Measurements from ENCODE around the gene ANKRD63. TPM values are rescaled to one million over a fixed set of nuclear protein-coding genes. Genes with fewer than 3 reads are reported as not detected.
A peak's percentile ranks its signal among the peaks of the same experiment; 100 is the strongest.

ANKRD63 gene
- total RNA-seq, 1 experiment from 2014 or later, result 0.46 TPM

GRCh38 chr15:40290918-40291574, 8.2 kb upstream of the ANKRD63 start:
- peaks cover 3% of the 10 kb centered on the region for H3K4me1 ChIP-seq (ENCODE audit: insufficient read depth, low read length)
- no peaks in the 10 kb centered on the region for H3K36me3 Mint-ChIP-seq (ENCODE audit: insufficient read depth in 1 of 3, low read depth in 3 of 3)
- no peak overlapping the region for H3K56ac ChIP-seq (ENCODE audit: insufficient read length, low read depth, low read length)
- no peak overlapping the region for H2BK12ac ChIP-seq (ENCODE audit: insufficient read length, low read depth, low read length)
- H3K4me1 Mint-ChIP-seq, result peaks cover 9 to 26% of the 10 kb centered on the region in 2 experiments
- no peak overlapping the region for H2BK120ac ChIP-seq (ENCODE audit: low read depth, low read length, poor library complexity, severe bottlenecking)
- peak overlapping the region; percentile 89 for H3K14ac ChIP-seq (ENCODE audit: insufficient read depth, low read length)
- H2BK5ac ChIP-seq (ENCODE audit: insufficient read length, low read length), result no peak overlapping the region
- peaks cover 8% of the 10 kb centered on the region for H3K23me2 ChIP-seq (ENCODE audit: insufficient read length, low read depth, low read length, poor library complexity, severe bottlenecking)
- no peaks in the 10 kb centered on the region for H4K20me1 ChIP-seq (ENCODE audit: control insufficient read depth, insufficient read depth, insufficient read length)
- H3K79me2 ChIP-seq (ENCODE audit: insufficient read depth, low read length), result no peaks in the 10 kb centered on the region
- no peak overlapping the region for H4K91ac ChIP-seq (ENCODE audit: insufficient read length, low read depth, low read length)
- peaks cover 81% of the 10 kb centered on the region for H3K27me3 Mint-ChIP-seq (ENCODE audit: low read depth)
- no peak overlapping the region for H3K27ac Mint-ChIP-seq
- TF ChIP-seq CTCF (conservative IDR thresholded peaks at IDR 0.05), result no peak
- no peaks in the 10 kb centered on the region for H3K9me3 Mint-ChIP-seq
- H3K4ac ChIP-seq (ENCODE audit: low read depth, low read length), result no peak overlapping the region
- no peak overlapping the region for H2BK15ac ChIP-seq (ENCODE audit: low read depth, low read length)
- H3T11ph ChIP-seq (ENCODE audit: low read length), result no peak overlapping the region
- peak overlapping the region; percentile 43 for H3K4me2 ChIP-seq (ENCODE audit: insufficient read depth, insufficient read length, low read length)
- H2AFZ ChIP-seq (ENCODE audit: low read length), result no peak overlapping the region
- peak; percentile 71 for DNase-seq
- peak overlapping the region; percentile 47 to 62; a peak in 3 of 5 replicates for H3K4me3 Mint-ChIP-seq
- H3K79me1 ChIP-seq (ENCODE audit: insufficient read depth, low read depth, low read length, poor library complexity, severe bottlenecking), result no peaks in the 10 kb centered on the region
- no peak overlapping the region for H4K5ac ChIP-seq (ENCODE audit: insufficient read length, low read depth, low read length)
- H3K23ac ChIP-seq (ENCODE audit: insufficient read length, low read depth, low read length), result no peak overlapping the region
- no peak overlapping the region for H3K9ac ChIP-seq (ENCODE audit: extremely low read depth, insufficient read length, low read length)
- H3K18ac ChIP-seq (ENCODE audit: insufficient read length, low read depth, low read length), result peak overlapping the region; percentile 55
- WGBS (ENCODE audit: extremely low coverage, insufficient read length, low lambda C conversion rate), result no CpG with 5 or more reads among the region's 68 CpGs
- H2AK5ac ChIP-seq (ENCODE audit: insufficient read length, low read length), result no peak overlapping the region
- H2BK20ac ChIP-seq (ENCODE audit: low read depth, low read length, poor library complexity, severe bottlenecking), result no peak overlapping the region
- H3K27me3 ChIP-seq (ENCODE audit: insufficient read depth, low read length), result peaks cover 13% of the 10 kb centered on the region; the same call in 1 of the 2 replicates
- no peak overlapping the region for H3K27ac ChIP-seq (ENCODE audit: insufficient read length, low read depth, low read length)
- no peak overlapping the region for H4K8ac ChIP-seq (replicated peaks; ENCODE audit: insufficient read length, low read depth, low read length)
- H3K9me3 ChIP-seq (ENCODE audit: control insufficient read depth, low read depth, low read length), result no peaks in the 10 kb centered on the region
